ENCODE measurements around the gene CYP39A1. TPM values are rescaled to one million over a fixed set of nuclear protein-coding genes. Genes with fewer than 3 reads are reported as not detected.

The CYP39A1 gene
- total RNA-seq, 2 donors from 2014 or later, result 3.7 to 5.4 TPM

DNA sequence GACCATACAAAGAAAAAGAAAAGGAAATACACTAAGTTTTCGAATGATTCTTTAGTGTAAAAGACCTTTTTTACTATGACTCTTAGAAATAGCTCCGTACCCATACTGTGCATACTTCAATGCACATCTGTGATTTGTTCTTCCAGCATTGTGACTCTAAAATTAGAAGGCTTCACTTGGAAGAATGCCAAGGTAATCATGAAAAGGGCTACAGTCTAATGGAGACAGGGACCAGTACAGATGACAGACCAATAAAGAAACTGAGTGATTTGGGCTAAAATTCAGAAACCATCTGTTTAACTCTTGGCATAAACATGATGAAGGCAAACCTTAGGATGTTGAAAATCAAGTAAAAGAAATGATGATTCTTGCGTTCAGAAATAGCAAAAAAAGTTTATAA, 46.3 kb downstream of the CYP39A1 start:
- ATAC-seq, result peak in 1 of 2 donors; percentile 27
- no peak for DNase-seq
- intact Hi-C loops (cut with DNase I), result no loop called here

GRCh38 chr6:46605091-46605797, 47.4 kb downstream of the CYP39A1 start:
- ATAC-seq (no peak), DNase-seq (no peak)
- intact Hi-C loops (cut with DNase I), result no loop called here

DNA sequence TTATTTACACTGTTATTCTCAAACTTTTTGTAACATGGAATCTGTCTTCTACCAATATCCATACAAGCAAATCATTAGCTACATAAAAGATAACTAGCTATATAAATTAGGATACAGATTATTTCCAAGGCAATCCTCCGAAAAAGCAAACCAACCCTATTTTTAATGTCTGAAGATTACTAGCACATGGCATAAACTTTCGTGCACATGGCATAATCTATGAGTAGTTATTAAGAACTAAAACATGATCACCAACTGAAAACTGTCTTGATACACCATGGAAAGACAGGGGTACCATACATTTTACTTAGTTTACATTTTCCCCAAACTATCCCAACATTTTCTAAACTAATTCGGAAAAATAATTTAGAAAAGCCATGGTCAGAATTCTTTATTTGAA, 54.4 kb downstream of the CYP39A1 start:
- DNase-seq (no peak), ATAC-seq (no peak)
- intact Hi-C loops (cut with DNase I), result no loop called here

DNA sequence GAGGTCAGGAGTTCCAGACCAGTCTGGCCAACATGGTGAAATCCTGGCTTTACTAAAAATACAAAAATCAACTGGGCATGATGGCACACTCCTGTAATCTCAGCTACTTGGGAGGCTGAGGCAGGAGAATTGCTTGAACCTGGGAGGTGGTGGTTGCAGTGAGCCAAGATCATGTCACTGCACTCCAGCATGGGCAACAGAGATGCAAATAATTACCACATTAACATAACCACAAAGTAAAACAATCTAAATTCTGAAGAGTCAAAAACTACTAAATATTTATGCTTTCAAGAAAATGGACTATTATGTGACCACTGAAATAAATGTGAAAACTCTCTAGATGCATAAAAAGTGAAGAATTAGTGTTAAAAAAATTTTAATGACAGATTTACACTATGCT, 59.9 kb downstream of the CYP39A1 start:
- DNase-seq (no peak), ATAC-seq (no peak)
- intact Hi-C loops (cut with DNase I), result no loop called here

DNA sequence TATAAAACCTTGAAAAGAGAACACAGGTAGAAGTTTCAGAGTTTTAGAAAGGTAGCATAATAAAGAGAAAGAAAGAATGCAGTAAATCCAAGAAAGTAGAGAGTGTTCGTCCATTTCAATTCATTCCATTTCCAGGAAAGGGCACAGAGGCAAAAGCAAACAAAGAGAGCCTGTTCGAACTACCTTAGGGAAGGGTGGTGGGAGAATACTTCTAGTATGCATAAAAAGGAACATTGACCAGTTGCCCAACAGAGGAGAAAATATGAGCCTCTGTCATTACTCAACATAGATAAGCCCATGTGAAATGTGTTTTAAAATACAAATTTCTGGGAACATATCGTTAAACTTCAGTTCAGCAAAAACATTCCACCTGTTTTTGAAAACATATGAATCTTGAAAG, 60.6 kb downstream of the CYP39A1 start:
- intact Hi-C loops (cut with DNase I), result no loop called here
- ATAC-seq (no peak), DNase-seq (no peak)

DNA sequence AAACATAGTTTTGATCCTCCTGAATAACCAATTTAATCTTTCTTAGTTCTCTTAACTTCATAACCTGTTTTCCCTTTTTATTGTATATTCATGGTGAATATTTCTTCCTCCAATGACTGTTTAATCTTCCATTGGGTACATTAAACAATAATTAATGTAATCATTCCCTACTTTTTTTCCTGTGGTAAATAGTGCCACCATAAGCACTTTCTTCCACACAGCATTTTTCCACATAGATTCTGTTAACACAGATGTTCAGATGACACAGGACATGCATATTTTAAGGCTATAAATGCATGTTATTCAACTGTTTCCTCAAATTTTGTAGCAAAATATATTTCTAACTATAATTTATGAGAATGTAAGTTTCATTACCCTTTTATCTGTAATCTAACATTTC, 61.9 kb downstream of the CYP39A1 start:
- ATAC-seq (no peak), DNase-seq (no peak)
- intact Hi-C loops (cut with DNase I), result no loop called here

DNA sequence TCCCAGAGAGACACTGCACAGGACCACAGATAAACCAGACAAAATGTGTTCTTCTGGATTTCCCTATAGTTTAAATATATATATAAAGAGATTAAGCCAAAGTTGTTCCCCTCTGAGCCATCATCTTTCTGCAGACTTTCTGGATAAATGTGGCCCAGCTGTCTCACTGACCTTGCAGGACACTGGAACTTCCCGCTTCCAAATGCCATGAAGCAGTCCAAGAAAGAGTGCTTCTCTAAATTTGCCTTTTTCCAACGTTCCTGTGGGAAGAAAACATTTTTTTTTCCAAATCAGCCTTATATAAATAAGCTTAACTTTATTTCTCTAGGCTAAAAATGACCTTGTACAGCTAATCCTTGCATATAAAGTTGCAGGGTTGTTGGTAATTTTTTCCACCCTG, 65.7 kb downstream of the CYP39A1 start:
- ATAC-seq, result no peak

GRCh38 chr6:46584586-46584985, 68.0 kb downstream of the CYP39A1 start:
- intact Hi-C loops (cut with DNase I), result loop anchor here in 1 of 2 donors (10.0 kb wide), 1 partner anchor 60 kb away; no protein-coding TSS in a partner anchor
- DNase-seq, result no peak
- ATAC-seq, result no peak

More for the DNA sequence above, 65.7 kb downstream of the CYP39A1 start:
- intact Hi-C loops (cut with DNase I), result loop anchor here in 1 of 2 donors (10.0 kb wide), 1 partner anchor 62 kb away; no protein-coding TSS in a partner anchor
- DNase-seq, result no peak

GRCh38 chr6:46583721-46584120, 68.9 kb downstream of the CYP39A1 start:
- intact Hi-C loops (cut with DNase I), result loop anchor here in 1 of 2 donors (10.0 kb wide), 1 partner anchor 59 kb away; no protein-coding TSS in a partner anchor
- DNase-seq (no peak), ATAC-seq (no peak)

- no peak for ATAC-seq
- DNase-seq, result no peak
- intact Hi-C loops (cut with DNase I), result loop anchor here in 1 of 2 donors (10.0 kb wide), 1 partner anchor 58 kb away; no protein-coding TSS in a partner anchor
These were observed 69.5 kb downstream of the CYP39A1 start for GRCh38 chr6:46583081-46583480.

GRCh38 chr6:46581459-46582177, 71.0 kb downstream of the CYP39A1 start:
- ATAC-seq, result no peak
- DNase-seq, result no peak
- intact Hi-C loops (cut with DNase I), result loop anchor here in 1 of 2 donors (10.0 kb wide), 1 partner anchor 57 kb away; no protein-coding TSS in a partner anchor

- intact Hi-C loops (cut with DNase I), result no loop called here
- no peak for ATAC-seq
- no peak for DNase-seq
These were observed 77.1 kb downstream of the CYP39A1 start for GRCh38 chr6:46575530-46575929.

GRCh38 chr6:46573140-46573539, 79.5 kb downstream of the CYP39A1 start:
- intact Hi-C loops (cut with DNase I), result no loop called here
- ATAC-seq, result no peak
- no peak for DNase-seq

DNA sequence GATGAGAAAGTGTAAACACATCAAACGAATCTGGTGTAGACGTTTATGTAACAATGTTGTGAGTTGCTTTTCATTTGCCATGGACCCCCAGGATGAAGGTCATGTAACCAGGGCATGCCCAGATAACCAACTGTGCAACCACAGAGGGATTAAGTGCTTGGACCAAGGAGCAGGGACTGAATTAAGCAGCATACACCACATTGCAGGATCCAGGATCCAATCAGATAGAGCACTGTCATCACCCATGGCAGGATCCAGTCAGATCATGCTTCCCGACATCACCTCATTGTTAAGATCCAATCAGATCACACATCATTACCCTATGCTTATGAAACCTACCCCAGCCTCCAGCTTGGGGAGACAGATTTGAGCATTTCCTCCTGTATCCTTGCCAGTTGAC, 87.1 kb downstream of the CYP39A1 start:
- intact Hi-C loops (cut with DNase I), result no loop called here
- ATAC-seq (no peak), DNase-seq (no peak)

GRCh38 chr6:46563924-46564323, 88.7 kb downstream of the CYP39A1 start:
- intact Hi-C loops (cut with DNase I), result no loop called here
- no peak for DNase-seq

DNA sequence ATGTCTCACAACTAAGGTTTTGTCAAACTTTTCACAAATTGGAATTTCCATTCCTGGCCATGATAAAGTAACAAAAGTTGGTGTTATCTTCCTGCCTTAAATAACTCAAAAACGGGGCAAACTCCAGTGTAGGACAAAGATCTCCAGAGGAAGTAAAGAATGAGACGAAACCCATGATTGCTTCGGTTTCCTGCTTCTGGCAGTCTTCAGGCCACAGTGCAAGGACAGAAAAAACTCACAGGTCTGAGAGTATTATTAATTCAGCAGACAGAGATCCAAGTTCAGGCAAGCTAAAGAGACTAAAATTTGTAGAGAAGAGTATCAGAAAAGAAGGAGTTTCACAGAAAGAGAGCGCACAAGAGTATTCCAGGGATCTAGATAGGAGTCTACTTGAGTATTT, 96.6 kb downstream of the CYP39A1 start:
- ATAC-seq (no peak), DNase-seq (no peak)
- intact Hi-C loops (cut with DNase I), result no loop called here

More at GRCh38 chr6:46563924-46564323, 88.7 kb downstream of the CYP39A1 start:
- ATAC-seq, result no peak

- DNase-seq (no peak), ATAC-seq (no peak)
- intact Hi-C loops (cut with DNase I), result no loop called here
These were observed 97.5 kb downstream of the CYP39A1 start for GRCh38 chr6:46555129-46555528.

DNA sequence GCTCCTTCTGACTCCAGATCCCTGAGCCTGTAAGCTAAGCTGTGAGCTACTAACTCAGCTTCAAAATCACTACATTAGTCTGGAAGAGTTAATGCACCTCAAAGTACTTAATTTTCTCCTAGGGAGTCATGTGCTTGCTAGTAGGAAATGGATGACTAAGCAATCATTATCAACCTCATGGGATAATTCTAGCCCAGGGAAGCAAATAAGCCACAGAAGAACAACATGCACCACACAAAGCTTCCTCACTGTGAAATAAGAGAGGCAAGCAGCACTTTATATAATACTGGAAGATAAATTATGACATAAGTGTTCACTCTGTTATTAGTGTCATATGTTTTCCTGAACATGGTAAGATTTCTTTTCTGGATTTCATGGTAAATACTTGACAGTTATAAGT, 103.5 kb downstream of the CYP39A1 start:
- ATAC-seq (no peak), DNase-seq (no peak)
- intact Hi-C loops (cut with DNase I), result no loop called here

DNA sequence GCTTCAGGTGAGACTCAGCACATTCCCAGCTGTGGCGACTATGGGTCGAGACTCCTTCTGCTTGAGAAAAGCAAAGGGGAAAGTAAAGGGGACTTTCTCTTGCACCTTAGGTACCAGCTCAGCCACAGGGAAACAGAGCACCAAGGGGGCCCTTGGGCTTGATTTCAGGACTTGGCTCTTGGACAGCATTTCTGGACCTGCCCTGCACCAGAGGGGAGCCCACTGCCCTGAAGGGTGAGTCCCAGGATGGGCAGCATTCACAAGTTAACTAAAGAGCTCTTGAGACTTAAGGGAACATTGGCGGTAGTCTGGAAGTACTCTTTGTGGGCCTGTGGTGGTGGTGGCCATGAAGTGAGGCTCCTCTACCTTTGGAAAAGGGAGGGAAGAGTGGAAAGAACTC, 111.1 kb downstream of the CYP39A1 start:
- intact Hi-C loops (cut with DNase I), result no loop called here
- ATAC-seq, result no peak
- DNase-seq, result no peak

DNA sequence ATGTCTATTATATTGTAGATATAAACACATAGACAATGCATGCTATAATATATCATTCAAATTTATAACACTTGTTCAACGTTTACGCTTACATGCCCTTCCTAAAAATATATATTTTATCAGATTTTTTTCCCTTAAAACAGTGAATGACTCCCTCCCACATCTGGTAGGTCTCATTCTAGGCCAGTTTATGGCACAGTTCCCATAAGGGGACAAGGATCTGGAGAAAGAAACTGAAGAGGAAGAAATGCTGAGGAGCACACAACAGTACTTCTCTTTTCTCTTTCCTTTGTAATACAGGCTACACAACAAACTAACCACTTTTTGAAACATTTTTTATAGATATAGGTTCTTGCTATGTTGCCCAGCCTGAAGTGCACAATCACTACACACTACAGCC, 112.8 kb downstream of the CYP39A1 start:
- intact Hi-C loops (cut with DNase I), result no loop called here
- no peak for DNase-seq
- ATAC-seq, result no peak

All from left cardiac atrium (tissue), 4 donors.